GM19035 (cell line): Measurements from ENCODE around the gene DLGAP1.

Source experiments
- ATAC-seq: cut with Tn5 transposase; IDR thresholded peaks from one replicate; pipeline ENCODE4 v1.9.1; 2021; ENCODE audit not compliant: unreplicated experiment

Gene DLGAP1

GRCh38 chr18:4007846-4008245, 447.3 kb downstream of the DLGAP1 start:
- no peak for ATAC-seq

- ATAC-seq: no peak
Measured at GRCh38 chr18:4004183-4004829, 450.8 kb downstream of the DLGAP1 start.

- no peak for ATAC-seq
Measured at GRCh38 chr18:3998698-3999333, 456.3 kb downstream of the DLGAP1 start.

- ATAC-seq: no peak
Measured at GRCh38 chr18:3995476-3996102, 459.5 kb downstream of the DLGAP1 start.

- no peak for ATAC-seq
Measured at GRCh38 chr18:3993941-3994687, 461.0 kb downstream of the DLGAP1 start.

- no peak for ATAC-seq
Measured at GRCh38 chr18:3985664-3986063, 469.4 kb downstream of the DLGAP1 start.

GRCh38 chr18:3985020-3985419, 470.1 kb downstream of the DLGAP1 start:
- no peak for ATAC-seq

- no peak for ATAC-seq
Measured at GRCh38 chr18:3984163-3984757, 470.8 kb downstream of the DLGAP1 start.

GRCh38 chr18:3983351-3983969, 471.6 kb downstream of the DLGAP1 start:
- no peak for ATAC-seq

GRCh38 chr18:3982541-3982940, 472.6 kb downstream of the DLGAP1 start:
- ATAC-seq: no peak

GRCh38 chr18:3979024-3979423, 476.1 kb downstream of the DLGAP1 start:
- ATAC-seq: no peak

GRCh38 chr18:3973191-3973850, 481.8 kb downstream of the DLGAP1 start:
- ATAC-seq: no peak

- no peak for ATAC-seq
Measured at GRCh38 chr18:3972291-3972930, 482.7 kb downstream of the DLGAP1 start.

- ATAC-seq: no peak
Measured at GRCh38 chr18:3970929-3971328, 484.2 kb downstream of the DLGAP1 start.

GRCh38 chr18:3967359-3968180, 487.5 kb downstream of the DLGAP1 start:
- no peak for ATAC-seq

- no peak for ATAC-seq
Measured at GRCh38 chr18:3966642-3967358, 488.3 kb downstream of the DLGAP1 start.

GRCh38 chr18:3966246-3966641, 488.9 kb downstream of the DLGAP1 start:
- ATAC-seq: no peak

- ATAC-seq: no peak
Measured at GRCh38 chr18:3960977-3961376, 494.1 kb downstream of the DLGAP1 start.
